RWPE1 (cell line): ENCODE data around the gene KAT2B.
A peak's percentile ranks its signal among the peaks of the same experiment; 100 is the strongest.

ENCODE experiments used
- CTCF ChIA-PET: fragments of 350-600 bp; sonication (Branson Sonifier 250); formaldehyde crosslinking; extraction: SDS; loops from one replicate; lab custom pipeline; 2021; lab: Yijun Ruan, JAX
- POLR2A ChIA-PET: fragments of 400-600 bp; formaldehyde crosslinking; extraction: SDS; loops from one replicate; lab custom pipeline; 2020; ENCODE audit warnings: antibody characterized with exemption; ENCODE audit not compliant: low non-redundant PET; lab: Yijun Ruan, JAX
- DNase-seq: peaks from one replicate; pipeline ENCODE4 v3.0.0; 2012; ENCODE audit warnings: low spot score
- H3K27ac ChIP-seq: fragments of 450-650 bp; 2 replicates; pipeline ENCODE4 v1.5.1; 2017
- CTCF ChIP-seq: fragments of 450-650 bp; conservative IDR thresholded peaks from 2 replicates; pipeline ENCODE4 v1.5.1; 2017; ENCODE audit warnings: low read depth, mild to moderate bottlenecking

The KAT2B gene

GRCh38 chr3:20071175-20071574, 30.9 kb downstream of the KAT2B start:
- CTCF ChIA-PET: no interaction called here
- no peak overlapping the region for H3K27ac ChIP-seq
- TF ChIP-seq CTCF: no peak
- DNase-seq: no peak
- POLR2A ChIA-PET: no interaction called here

- ChIA-PET CTCF (no interaction called here), POLR2A (no interaction called here)
- DNase-seq: no peak
- no peak overlapping the region for H3K27ac ChIP-seq
- no peak for TF ChIP-seq CTCF
These were observed 32.2 kb downstream of the KAT2B start for GRCh38 chr3:20072422-20072821.

- ChIA-PET POLR2A (no interaction called here), CTCF (no interaction called here)
- no peak overlapping the region for H3K27ac ChIP-seq
- no peak for TF ChIP-seq CTCF
- no peak for DNase-seq
These were observed 32.8 kb downstream of the KAT2B start for GRCh38 chr3:20073068-20073467.

- POLR2A ChIA-PET: no interaction called here
- CTCF ChIA-PET: no interaction called here
- no peak for DNase-seq
- no peak overlapping the region for H3K27ac ChIP-seq
- no peak for TF ChIP-seq CTCF
These were observed 33.4 kb downstream of the KAT2B start for GRCh38 chr3:20073683-20074082.

GRCh38 chr3:20074226-20075063, 34.2 kb downstream of the KAT2B start:
- peak overlapping the region; percentile 67 for H3K27ac ChIP-seq
- TF ChIP-seq CTCF: no peak
- CTCF ChIA-PET: no interaction called here
- DNase-seq: no peak
- POLR2A ChIA-PET: no interaction called here

GRCh38 chr3:20075197-20075596, 35.0 kb downstream of the KAT2B start:
- no peak for DNase-seq
- CTCF ChIA-PET: no interaction called here
- TF ChIP-seq CTCF: no peak
- H3K27ac ChIP-seq: peak overlapping the region; percentile 67
- POLR2A ChIA-PET: no interaction called here
